Upper lobe of left lung (tissue), 4 donors: ENCODE data around the gene CPPED1.

Source experiments
- CTCF ChIP-seq, 6 experiments: fragments of 450-650 bp in 4 of 6; fragments of 200-600 bp in 2 of 6; sonication (generic) in 2 of 6; IDR thresholded peaks; one replicate each; pipeline ENCODE4 v1.5.1; 2016 to 2019; ENCODE audit warnings: antibody characterized with exemption in 6 of 6
- EP300 ChIP-seq, 4 donors: sonication (generic); formaldehyde crosslinking; IDR thresholded peaks; one replicate each; pipeline ENCODE4 v1.5.1; 2017; ENCODE audit warnings: antibody characterized with exemption in 4 of 4, control low read depth in 2 of 4
- POLR2AphosphoS5 ChIP-seq, 2 donors: sonication (generic); formaldehyde crosslinking; IDR thresholded peaks; one replicate each; pipeline ENCODE4 v1.5.1; 2017; ENCODE audit warnings: antibody characterized with exemption in 2 of 2

DNA sequence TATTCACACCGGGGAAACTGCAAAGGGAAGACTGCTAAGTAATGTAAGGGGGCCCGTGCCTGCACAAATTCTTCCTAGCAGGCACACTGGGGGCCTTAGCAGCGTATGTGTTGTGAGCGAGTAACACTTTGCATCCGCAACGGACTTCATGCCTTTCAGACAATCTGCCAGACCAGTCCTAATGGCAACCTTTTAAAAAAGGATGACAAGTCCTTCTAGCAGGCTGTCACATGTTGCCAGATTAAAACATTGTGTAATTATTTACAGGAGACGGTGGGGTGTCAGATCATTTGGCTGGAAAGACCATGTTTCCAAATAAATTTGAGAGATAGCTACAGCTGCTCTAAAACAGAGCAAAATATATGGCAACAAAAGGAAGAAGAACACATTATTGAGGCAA lies 46.1 kb downstream of the CPPED1 start:
- TF ChIP-seq CTCF (IDR thresholded peaks at IDR 0.05) = no peak
- TF ChIP-seq POLR2AphosphoS5 (IDR thresholded peaks at IDR 0.05) = no peak
- TF ChIP-seq EP300 (IDR thresholded peaks at IDR 0.05) = no peak
